Neural progenitor cell (in vitro differentiated cells): ENCODE measurements around the gene ATF6. TPM values are rescaled to one million over a fixed set of nuclear protein-coding genes. Genes with fewer than 3 reads are reported as not detected.

Source experiments
- DNase-seq: peaks from one replicate; pipeline ENCODE4 v3.0.0-alpha.2; 2016; ENCODE audit warnings: low spot score
- H2AFZ ChIP-seq: fragments of 200-600 bp; sonication (generic); replicated peaks from 2 replicates; pipeline ENCODE4 v1.6.1; 2016; ENCODE audit warnings: antibody characterized with exemption
- H3F3A ChIP-seq: fragments of 200-600 bp; sonication (generic); 2 replicates; pipeline ENCODE4 v1.6.1; 2016; ENCODE audit warnings: antibody characterized with exemption, low read depth
- H3K27ac ChIP-seq: fragments of 200-600 bp; sonication (generic); 2 replicates; pipeline ENCODE4 v1.5.1; 2016; ENCODE audit warnings: mild to moderate bottlenecking
- H3K27me3 ChIP-seq: fragments of 200-600 bp; sonication (generic); 2 replicates; pipeline ENCODE4 v1.6.1; 2016; ENCODE audit warnings: mild to moderate bottlenecking, moderate library complexity
- H3K36me3 ChIP-seq: fragments of 200-600 bp; sonication (generic); 2 replicates; pipeline ENCODE4 v1.5.1; 2016
- H3K4me1 ChIP-seq: fragments of 200-600 bp; sonication (generic); 2 replicates; pipeline ENCODE4 v1.6.1; 2016; ENCODE audit warnings: mixed run types
- H3K4me2 ChIP-seq: fragments of 200-600 bp; sonication (generic); 2 replicates; pipeline ENCODE4 v1.6.1; 2016
- H3K4me3 ChIP-seq: fragments of 200-600 bp; sonication (generic); 2 replicates; pipeline ENCODE4 v1.5.1; 2016
- H3K79me2 ChIP-seq: fragments of 200-600 bp; sonication (generic); 2 replicates; pipeline ENCODE4 v1.6.1; 2016; ENCODE audit warnings: low read depth
- H3K9ac ChIP-seq: fragments of 200-600 bp; sonication (generic); 2 replicates; pipeline ENCODE4 v1.6.1; 2016
- H3K9me3 ChIP-seq: fragments of 200-600 bp; sonication (generic); 2 replicates; pipeline ENCODE4 v1.5.1; 2016; ENCODE audit warnings: low read depth
- H4K20me1 ChIP-seq: fragments of 200-600 bp; sonication (generic); 2 replicates; pipeline ENCODE4 v1.6.1; 2016; ENCODE audit warnings: low read depth
- H3K27ac Mint-ChIP-seq: 3 replicates; pipeline ENCODE4 v1.8.0; 2021; ENCODE audit warnings: mixed read lengths
- H3K27me3 Mint-ChIP-seq: 2 replicates; pipeline ENCODE4 v1.8.0; 2022; ENCODE audit warnings: low read depth, mild to moderate bottlenecking, inconsistent platforms, moderate library complexity, mixed read lengths; ENCODE audit not compliant: insufficient read depth
- H3K36me3 Mint-ChIP-seq: 3 replicates; pipeline ENCODE4 v1.8.0; 2021; ENCODE audit warnings: mixed read lengths
- H3K4me1 Mint-ChIP-seq: 3 replicates; pipeline ENCODE4 v1.8.0; 2021; ENCODE audit warnings: mixed read lengths
- H3K4me3 Mint-ChIP-seq: 3 replicates; pipeline ENCODE4 v1.8.0; 2021; ENCODE audit warnings: mild to moderate bottlenecking, moderate library complexity, mixed read lengths
- H3K9me3 Mint-ChIP-seq: 3 replicates; pipeline ENCODE4 v1.8.0; 2020; ENCODE audit warnings: mixed read lengths
- CTCF ChIP-seq: fragments of 200-600 bp; sonication (generic); IDR thresholded peaks from 2 replicates; pipeline ENCODE4 v1.5.1; 2017; ENCODE audit warnings: antibody characterized with exemption, mild to moderate bottlenecking
- EZH2 ChIP-seq: fragments of 200-600 bp; sonication (generic); IDR thresholded peaks from 2 replicates; pipeline ENCODE4 v1.6.1; 2017; ENCODE audit warnings: antibody characterized with exemption, mild to moderate bottlenecking, moderate library complexity
- EZH2phosphoT487 ChIP-seq: fragments of 200-600 bp; sonication (generic); IDR thresholded peaks from 2 replicates; pipeline ENCODE4 v1.6.1; 2017; ENCODE audit warnings: antibody characterized with exemption
- total RNA-seq: library from RNA; depleted of rRNA; stranded (reverse); fragments of >200 nt; gene quantifications from 2 replicates; pipeline ENCODE4 v1.2.3, GENCODE V29; 2015; ENCODE audit warnings: low replicate concordance

ATF6 gene
- total RNA-seq, 1 donor from 2014 or later = 31.7 TPM

GRCh38 chr1:161982917-161983316 lies 216.8 kb downstream of the ATF6 start:
- no peak overlapping the region for H3K4me3 Mint-ChIP-seq

GRCh38 chr1:161983725-161984124 lies 217.6 kb downstream of the ATF6 start:
- Histone ChIP-seq H3K9ac (no peak overlapping the region), H3K9me3 (no peaks in the 10 kb centered on the region), H3K27ac (no peak overlapping the region), H3K4me1 (no peaks in the 10 kb centered on the region), H3K79me2 (no peaks in the 10 kb centered on the region), H3K27me3 (no peaks in the 10 kb centered on the region), H3K4me2 (no peak overlapping the region), H4K20me1 (no peaks in the 10 kb centered on the region), H3K36me3 (no peaks in the 10 kb centered on the region), H3K4me3 (no peak overlapping the region), H2AFZ (no peak overlapping the region), H3F3A (no peaks in the 10 kb centered on the region)
- no peak for DNase-seq
- Mint-ChIP-seq H3K4me3 (no peak overlapping the region), H3K27ac (no peak overlapping the region), H3K27me3 (peaks cover 2% of the 10 kb centered on the region), H3K36me3 (peaks cover 18% of the 10 kb centered on the region), H3K4me1 (no peaks in the 10 kb centered on the region), H3K9me3 (peaks cover 8% of the 10 kb centered on the region)
- TF ChIP-seq CTCF (no peak), EZH2phosphoT487 (no peak), EZH2 (no peak)

More at GRCh38 chr1:161982917-161983316, 216.8 kb downstream of the ATF6 start:
- H3K27ac Mint-ChIP-seq = no peak overlapping the region
- peaks cover 18% of the 10 kb centered on the region for H3K36me3 Mint-ChIP-seq
- H3K27me3 Mint-ChIP-seq = peaks cover 2% of the 10 kb centered on the region
- Histone ChIP-seq H3K27me3 (no peaks in the 10 kb centered on the region), H3K79me2 (no peaks in the 10 kb centered on the region), H3K27ac (no peak overlapping the region), H2AFZ (no peak overlapping the region), H3K4me1 (no peaks in the 10 kb centered on the region), H3K36me3 (no peaks in the 10 kb centered on the region), H3F3A (no peaks in the 10 kb centered on the region), H4K20me1 (no peaks in the 10 kb centered on the region), H3K4me2 (no peak overlapping the region), H3K4me3 (no peak overlapping the region), H3K9me3 (no peaks in the 10 kb centered on the region), H3K9ac (no peak overlapping the region)
- H3K4me1 Mint-ChIP-seq = no peaks in the 10 kb centered on the region
- DNase-seq = no peak
- H3K9me3 Mint-ChIP-seq = peaks cover 6% of the 10 kb centered on the region
- TF ChIP-seq EZH2 (no peak), CTCF (no peak), EZH2phosphoT487 (no peak)

DNA sequence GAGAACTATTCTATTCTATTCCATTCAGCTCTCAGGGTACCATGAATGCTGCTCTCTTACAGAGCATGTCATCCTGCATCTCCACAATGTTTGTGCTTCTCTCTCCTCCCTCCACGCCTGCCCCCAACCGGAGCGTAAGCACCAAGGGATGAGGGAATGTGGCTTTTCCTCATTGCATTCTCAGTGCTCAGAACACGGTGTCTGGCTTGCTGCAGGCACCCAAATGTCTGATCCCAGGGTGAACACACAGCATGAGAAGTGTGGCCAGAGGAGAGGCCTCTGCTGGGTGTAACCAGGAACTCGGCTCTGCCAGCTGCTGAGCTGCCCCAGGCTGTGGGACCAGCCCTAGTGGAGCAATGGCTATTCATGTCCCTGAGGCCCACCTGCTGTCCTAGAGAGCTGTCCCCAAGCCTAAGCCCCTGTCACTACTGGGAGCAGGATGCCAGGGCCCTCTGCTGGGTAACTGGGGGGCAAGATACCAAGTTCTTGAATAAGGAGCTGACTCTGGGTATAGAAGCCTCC lies 219.2 kb downstream of the ATF6 start:
- no peaks in the 10 kb centered on the region for H3K27me3 ChIP-seq
- H4K20me1 ChIP-seq = no peaks in the 10 kb centered on the region
- no peak overlapping the region for H2AFZ ChIP-seq
- no peak overlapping the region for H3K9ac ChIP-seq
- H3F3A ChIP-seq = no peaks in the 10 kb centered on the region
- Mint-ChIP-seq H3K27ac (no peak overlapping the region), H3K4me3 (no peak overlapping the region), H3K36me3 (peaks cover 20% of the 10 kb centered on the region), H3K9me3 (peaks cover 12% of the 10 kb centered on the region), H3K4me1 (no peaks in the 10 kb centered on the region), H3K27me3 (peaks cover 2% of the 10 kb centered on the region)
- no peak overlapping the region for H3K4me3 ChIP-seq
- TF ChIP-seq EZH2phosphoT487 (no peak), EZH2 (no peak), CTCF (no peak)
- no peak overlapping the region for H3K4me2 ChIP-seq
- DNase-seq = no peak
- H3K9me3 ChIP-seq = no peaks in the 10 kb centered on the region
- H3K36me3 ChIP-seq = no peaks in the 10 kb centered on the region
- no peak overlapping the region for H3K27ac ChIP-seq
- no peaks in the 10 kb centered on the region for H3K79me2 ChIP-seq
- no peaks in the 10 kb centered on the region for H3K4me1 ChIP-seq
